GM19395 (cell line): ENCODE results near the gene PARVA.

ENCODE experiments used
- ATAC-seq: cut with Tn5 transposase; IDR thresholded peaks from one replicate; pipeline ENCODE4 v1.9.1; 2021; ENCODE audit warnings: mild to moderate bottlenecking, moderate library complexity; ENCODE audit not compliant: unreplicated experiment

PARVA gene

DNA sequence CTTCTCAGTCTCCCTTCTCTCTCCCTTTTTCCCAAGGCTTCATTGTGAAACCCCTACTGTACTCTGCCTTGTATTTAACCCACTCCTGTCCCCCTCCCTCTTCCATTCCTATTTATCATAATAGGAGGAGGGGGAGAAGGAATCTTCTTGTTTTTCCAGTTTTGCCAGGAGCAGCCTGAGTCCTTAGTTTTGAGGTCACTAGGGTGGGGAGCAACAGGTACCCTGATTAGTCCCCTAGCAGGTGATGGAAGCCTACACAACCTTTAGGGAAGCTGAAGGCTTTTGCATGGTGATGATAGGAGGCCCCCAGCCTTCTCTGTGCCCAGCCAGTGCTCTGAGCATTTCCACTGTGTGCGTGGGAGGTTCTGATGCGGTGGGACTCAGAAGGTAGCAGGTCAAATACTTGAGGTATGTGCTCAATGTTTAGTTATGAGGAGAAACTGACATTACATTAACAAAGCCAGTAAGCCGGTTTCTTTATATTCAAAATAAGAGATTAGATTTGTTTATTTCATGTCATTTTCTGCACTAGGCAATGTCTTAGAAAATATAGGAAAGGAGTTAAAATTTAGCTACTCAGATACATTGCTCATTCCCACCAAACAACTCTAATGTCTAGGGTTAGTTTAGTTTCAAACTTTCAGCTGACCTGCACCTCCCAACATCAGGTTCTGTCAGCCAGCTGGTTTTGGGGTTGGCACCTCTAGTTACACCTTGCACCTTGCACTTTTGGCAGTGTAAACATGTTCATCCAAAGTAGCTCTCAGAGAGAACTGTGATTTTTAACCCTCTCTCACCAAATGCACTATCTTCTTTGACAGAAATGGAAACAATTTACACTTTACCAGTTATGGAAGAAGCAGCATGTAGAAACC is 26.0 kb downstream of the PARVA start:
- ATAC-seq, result no peak

- ATAC-seq, result no peak
These were observed 26.6 kb downstream of the PARVA start for GRCh38 chr11:12403997-12404350.

DNA sequence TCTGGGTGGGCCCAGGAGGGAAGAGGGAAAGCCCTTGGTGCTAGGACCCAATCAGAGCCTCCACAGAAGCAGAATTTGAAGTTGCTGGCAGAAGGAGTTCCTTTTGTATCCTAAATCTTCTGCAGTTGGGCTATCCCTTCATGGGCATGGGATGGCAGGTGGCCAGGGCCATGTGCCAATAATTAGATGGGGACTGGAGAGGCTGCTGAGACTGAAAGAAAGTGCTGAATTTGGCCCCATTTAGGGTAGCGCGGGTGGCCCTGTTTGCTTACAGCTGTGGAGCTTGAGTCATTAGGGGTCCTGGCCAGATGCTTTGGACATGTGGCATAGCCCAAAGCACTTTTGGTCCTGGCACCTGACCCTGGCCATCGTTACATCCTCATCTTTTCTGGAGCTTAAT is 27.1 kb downstream of the PARVA start:
- ATAC-seq, result no peak

- no peak for ATAC-seq
These were observed 30.9 kb downstream of the PARVA start for GRCh38 chr11:12408156-12408770.

- no peak for ATAC-seq
These were observed 32.2 kb downstream of the PARVA start for GRCh38 chr11:12409621-12410005.

DNA sequence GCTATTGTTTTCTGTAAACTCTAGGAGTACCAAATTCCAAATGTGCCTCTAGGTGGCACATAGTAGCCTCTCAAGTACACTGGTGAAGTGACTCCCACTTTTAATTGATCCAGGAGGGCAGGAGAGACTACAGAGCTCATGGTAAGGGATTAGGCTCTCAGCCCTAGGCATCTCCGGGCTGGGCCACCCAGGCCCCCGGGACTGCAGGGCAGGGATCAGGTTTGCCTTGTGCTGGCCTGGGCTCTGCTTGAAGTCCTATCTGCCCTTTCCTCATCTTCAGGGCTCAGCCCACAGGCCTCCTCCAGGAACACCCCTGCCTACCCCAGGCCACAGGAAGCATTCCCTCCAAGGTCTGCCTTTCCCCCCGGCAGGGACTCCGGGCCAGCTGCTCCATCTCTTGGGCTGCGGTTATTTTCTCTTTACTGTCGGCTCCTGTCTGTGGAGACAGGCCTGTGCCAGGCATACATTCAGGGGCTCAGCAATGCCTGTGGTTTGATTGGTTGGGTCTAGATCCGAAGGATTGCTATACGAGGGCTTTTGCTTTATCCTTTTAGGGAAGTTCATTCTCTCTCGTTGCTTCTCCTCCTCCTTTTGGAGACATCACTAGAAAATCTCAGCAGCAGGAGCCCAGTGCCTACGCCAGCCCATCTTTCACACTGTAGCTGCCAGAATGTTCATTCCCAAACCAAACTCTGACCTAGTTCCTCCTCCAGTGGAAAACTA is 32.8 kb downstream of the PARVA start:
- no peak for ATAC-seq

DNA sequence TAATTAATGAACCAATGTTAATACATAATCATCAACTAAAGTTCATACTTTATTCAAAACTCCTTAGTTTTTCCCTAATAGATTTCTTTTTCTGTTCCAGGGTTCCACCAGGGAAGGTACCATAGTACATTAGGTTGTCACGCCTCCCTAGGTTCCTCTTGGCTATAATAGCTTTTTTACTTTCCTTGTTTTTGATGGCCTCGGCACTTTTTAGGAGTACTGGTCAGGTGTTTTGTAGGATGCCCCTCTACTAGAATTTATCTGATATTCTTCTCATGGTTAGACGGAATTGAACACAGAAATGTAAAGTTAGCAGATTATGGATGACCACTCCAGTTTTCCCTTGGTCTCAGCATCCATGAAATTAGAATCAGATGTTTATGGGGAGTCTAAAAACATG is 34.0 kb downstream of the PARVA start:
- no peak for ATAC-seq

DNA sequence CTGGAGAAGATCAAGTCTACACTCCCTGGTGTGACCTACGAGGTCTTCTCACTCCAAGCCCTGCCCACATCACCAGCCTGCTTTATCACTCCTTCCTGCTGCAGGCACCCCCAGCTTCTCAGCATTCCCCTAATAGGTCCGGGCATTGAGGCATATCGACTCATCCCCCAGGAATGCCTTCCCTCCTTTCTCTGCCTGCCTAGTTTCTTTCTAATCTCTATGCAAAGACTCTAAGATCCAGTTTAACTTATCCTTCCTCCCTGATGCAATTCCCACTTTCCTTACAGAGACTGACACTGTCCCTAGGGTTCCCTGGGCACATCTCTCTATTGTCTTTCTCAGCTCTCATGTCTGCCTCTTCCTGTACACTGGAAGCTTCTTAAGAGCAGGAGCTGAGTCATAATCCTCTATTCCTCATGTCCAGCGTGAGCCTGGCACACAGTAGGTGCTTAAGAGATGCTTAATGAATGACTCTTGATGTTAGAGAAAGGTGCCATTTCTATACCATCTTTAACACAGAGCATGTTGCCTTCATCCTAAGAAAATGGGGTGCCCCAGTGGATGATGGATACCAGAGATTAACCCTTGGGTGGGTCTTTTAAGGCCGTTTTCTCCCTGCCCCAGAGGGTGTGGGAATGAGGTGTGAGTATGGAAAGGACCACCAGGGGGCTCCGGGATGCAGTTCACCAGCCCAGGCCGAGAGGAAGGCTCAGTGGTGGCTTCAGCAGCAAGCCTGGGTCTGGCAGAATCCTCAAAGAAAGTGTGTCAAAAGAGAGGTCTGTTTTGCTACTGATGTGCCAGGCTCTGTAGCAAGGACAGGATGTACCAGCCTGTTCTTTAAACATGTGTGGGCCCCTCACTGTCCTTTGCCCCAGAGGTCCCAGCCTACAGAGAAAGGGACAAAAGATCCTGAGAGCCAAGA is 34.7 kb downstream of the PARVA start:
- ATAC-seq, result no peak

GRCh38 chr11:12413141-12414052 is 36.0 kb downstream of the PARVA start:
- no peak for ATAC-seq

DNA sequence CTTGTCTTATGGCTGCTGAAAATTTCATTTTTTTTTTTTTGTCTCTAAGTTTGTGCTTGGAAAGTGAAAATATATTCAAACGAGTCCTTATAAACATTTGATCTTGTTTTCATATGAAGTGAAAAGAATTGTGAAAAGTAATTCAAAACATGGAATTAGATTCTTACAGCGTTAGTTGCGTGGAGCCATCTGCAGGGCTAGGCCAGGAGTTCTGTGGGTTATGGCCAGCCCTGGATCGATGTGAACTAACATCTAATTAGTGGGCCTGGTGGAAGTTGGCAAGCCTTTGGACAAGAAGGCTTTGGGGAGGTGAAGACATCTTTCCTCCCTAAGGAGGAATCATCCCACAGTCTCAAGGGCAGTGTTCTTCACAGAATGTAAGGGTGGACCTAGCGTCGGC is 37.2 kb downstream of the PARVA start:
- no peak for ATAC-seq

GRCh38 chr11:12415342-12415966 is 38.1 kb downstream of the PARVA start:
- ATAC-seq, result no peak

GRCh38 chr11:12416552-12416951 is 39.2 kb downstream of the PARVA start:
- ATAC-seq, result no peak

- ATAC-seq, result no peak
These were observed 40.6 kb downstream of the PARVA start for GRCh38 chr11:12417691-12418611.

DNA sequence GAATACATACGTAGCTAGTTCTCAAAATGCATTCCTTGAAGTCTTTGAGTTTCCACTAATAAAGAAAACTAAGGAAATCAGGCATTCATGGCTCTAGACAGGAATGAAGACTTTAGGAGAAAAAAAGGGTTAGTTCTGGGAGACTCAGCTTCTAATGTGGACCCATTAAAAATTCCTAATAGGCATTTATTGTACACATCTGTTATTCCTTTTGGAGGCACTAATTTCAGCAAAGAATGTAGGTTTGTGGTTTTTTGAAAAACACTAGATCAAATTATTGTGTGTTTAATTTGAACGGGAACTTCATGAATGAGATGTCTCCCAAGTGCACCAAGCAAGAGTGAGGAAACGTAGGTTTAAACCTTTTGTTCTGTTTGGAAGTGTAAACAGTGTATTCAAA is 42.7 kb downstream of the PARVA start:
- ATAC-seq, result no peak

DNA sequence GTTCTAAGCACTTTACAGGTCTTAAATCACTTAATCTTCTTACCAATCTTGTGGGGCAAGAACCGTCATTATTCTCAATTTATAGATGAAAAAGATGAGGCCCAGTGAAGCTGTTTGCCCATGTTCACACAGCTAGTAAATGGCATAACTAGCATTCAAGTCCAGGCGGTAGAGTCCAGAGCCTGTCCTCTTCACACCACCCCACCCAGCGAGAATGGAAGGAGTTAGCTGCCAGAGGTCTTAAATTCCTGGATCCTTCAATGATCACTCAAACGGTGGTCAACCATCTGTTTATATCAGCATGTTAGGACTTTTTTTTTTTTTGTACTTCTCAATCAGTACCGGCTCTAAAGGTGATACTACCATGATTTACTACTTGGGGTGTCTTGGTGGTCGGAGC is 43.3 kb downstream of the PARVA start:
- no peak for ATAC-seq

DNA sequence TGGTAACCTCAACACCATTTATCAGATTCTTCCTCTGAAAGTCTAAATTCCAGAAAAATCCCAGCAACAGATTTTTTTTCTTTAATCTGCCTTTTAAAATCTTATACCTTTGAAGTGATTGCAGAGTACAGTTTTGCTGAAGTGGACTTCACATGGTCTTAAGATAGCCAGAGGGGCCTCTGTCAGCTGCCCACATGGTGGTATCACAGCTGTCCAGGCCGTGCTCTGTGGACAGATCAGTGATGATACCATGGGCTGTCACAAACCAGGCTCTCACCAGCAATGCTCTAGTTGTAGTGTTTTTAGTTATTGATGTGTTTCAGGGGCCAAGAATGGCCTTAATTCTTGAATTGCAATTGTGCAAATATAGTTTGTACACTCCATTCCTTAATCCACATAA is 44.0 kb downstream of the PARVA start:
- ATAC-seq, result no peak

GRCh38 chr11:12426176-12426575 is 48.8 kb downstream of the PARVA start:
- ATAC-seq, result no peak

- no peak for ATAC-seq
These were observed 51.8 kb downstream of the PARVA start for GRCh38 chr11:12429155-12429554.
